ENCODE data around the gene INTS12.

The INTS12 gene

GRCh38 chr4:105666693-105667092 lies 41.8 kb downstream of the INTS12 start:
- H3K27ac Mint-ChIP-seq: no peak overlapping the region
- no peaks in the 10 kb centered on the region for H3K36me3 Mint-ChIP-seq (ENCODE audit: low read depth)
- no peaks in the 10 kb centered on the region for H3K9me3 Mint-ChIP-seq
- no peak for DNase-seq (ENCODE audit: low spot score)
- H3K4me3 Mint-ChIP-seq: no peak overlapping the region
- peaks cover 2% of the 10 kb centered on the region for H3K4me1 Mint-ChIP-seq (ENCODE audit: low read depth)
- H3K27me3 Mint-ChIP-seq (ENCODE audit: low read depth): no peaks in the 10 kb centered on the region

- no peaks in the 10 kb centered on the region for H3K9me3 Mint-ChIP-seq
- H3K4me1 Mint-ChIP-seq (ENCODE audit: low read depth): peaks cover 2% of the 10 kb centered on the region
- no peak overlapping the region for H3K27ac Mint-ChIP-seq
- H3K4me3 Mint-ChIP-seq: no peak overlapping the region
- H3K36me3 Mint-ChIP-seq (ENCODE audit: low read depth): no peaks in the 10 kb centered on the region
- DNase-seq (ENCODE audit: low spot score): no peak
- H3K27me3 Mint-ChIP-seq (ENCODE audit: low read depth): no peaks in the 10 kb centered on the region
Measured at GRCh38 chr4:105662935-105663675, 45.4 kb downstream of the INTS12 start.

- Mint-ChIP-seq H3K36me3 (ENCODE audit: low read depth) (no peaks in the 10 kb centered on the region), H3K27me3 (ENCODE audit: low read depth) (peaks cover 2% of the 10 kb centered on the region)
Measured at GRCh38 chr4:105661028-105661427, 47.5 kb downstream of the INTS12 start.

DNA sequence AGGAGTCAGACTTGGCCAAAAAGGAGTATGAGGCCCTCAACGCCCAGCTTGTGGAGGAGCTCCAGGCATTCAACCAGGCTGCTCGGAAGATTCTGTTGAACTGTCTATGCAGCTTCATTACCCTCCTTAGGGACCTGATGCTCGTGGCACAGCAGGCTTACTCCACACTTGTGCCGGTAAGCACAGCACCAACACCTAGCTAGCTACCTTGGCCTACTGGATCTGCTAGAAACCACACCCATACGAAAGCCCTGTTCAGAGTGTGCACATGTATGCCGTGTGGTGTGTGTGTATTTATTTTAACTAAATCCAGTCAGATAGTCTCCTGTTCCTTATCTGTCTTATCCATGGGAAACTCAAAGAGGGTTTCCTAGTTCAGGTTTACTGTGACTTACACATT lies 49.3 kb downstream of the INTS12 start:
- H3K36me3 Mint-ChIP-seq (ENCODE audit: low read depth): no peaks in the 10 kb centered on the region
- no peaks in the 10 kb centered on the region for H3K9me3 Mint-ChIP-seq
- DNase-seq (ENCODE audit: low spot score): no peak
- peaks cover 4% of the 10 kb centered on the region for H3K27me3 Mint-ChIP-seq (ENCODE audit: low read depth)
- no peak overlapping the region for H3K4me3 Mint-ChIP-seq
- peaks cover 2% of the 10 kb centered on the region for H3K4me1 Mint-ChIP-seq (ENCODE audit: low read depth)
- H3K27ac Mint-ChIP-seq: no peak overlapping the region

More at GRCh38 chr4:105661028-105661427, 47.5 kb downstream of the INTS12 start:
- Mint-ChIP-seq H3K9me3 (no peaks in the 10 kb centered on the region), H3K27ac (no peak overlapping the region), H3K4me3 (no peak overlapping the region), H3K4me1 (ENCODE audit: low read depth) (peaks cover 2% of the 10 kb centered on the region)
- DNase-seq (ENCODE audit: low spot score): no peak

DNA sequence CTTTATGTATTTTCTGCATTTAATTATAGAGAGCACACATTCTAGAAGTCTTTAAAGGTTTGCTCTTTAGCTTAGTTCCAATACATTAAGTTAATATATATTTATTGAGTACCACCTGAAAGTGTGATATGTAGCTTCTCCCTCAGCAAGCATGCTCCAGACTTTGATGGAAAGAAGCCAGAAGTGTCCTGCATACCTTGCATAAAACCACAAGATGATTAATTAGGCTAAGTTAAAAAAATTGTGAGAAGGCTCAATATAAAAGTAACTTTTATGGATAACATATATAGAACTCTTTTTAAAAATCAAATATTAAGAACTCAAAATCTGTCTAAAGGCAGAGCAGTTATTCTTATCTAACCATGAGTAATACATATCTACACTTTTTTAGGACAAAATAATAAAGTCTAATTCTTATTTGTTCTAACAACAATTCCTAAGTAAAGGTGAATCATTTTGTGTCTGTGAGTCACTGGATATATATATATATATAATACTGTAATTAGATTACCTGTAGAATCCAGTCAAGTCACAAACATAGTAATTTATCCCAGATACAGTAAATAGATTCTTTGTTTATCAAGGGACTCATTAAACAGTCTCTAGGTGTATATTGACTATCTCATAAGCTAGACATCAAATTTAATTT lies 51.2 kb downstream of the INTS12 start:
- Mint-ChIP-seq H3K4me3 (no peak overlapping the region), H3K9me3 (no peaks in the 10 kb centered on the region), H3K27me3 (ENCODE audit: low read depth) (peaks cover 4% of the 10 kb centered on the region), H3K36me3 (ENCODE audit: low read depth) (no peaks in the 10 kb centered on the region), H3K4me1 (ENCODE audit: low read depth) (no peaks in the 10 kb centered on the region), H3K27ac (no peak overlapping the region)
- DNase-seq (ENCODE audit: low spot score): no peak

GRCh38 chr4:105652286-105652888 lies 56.1 kb downstream of the INTS12 start:
- H3K27ac Mint-ChIP-seq: no peak overlapping the region
- DNase-seq (ENCODE audit: low spot score): no peak
- no peak overlapping the region for H3K4me3 Mint-ChIP-seq
- H3K36me3 Mint-ChIP-seq (ENCODE audit: low read depth): no peaks in the 10 kb centered on the region
- no peaks in the 10 kb centered on the region for H3K4me1 Mint-ChIP-seq (ENCODE audit: low read depth)
- H3K27me3 Mint-ChIP-seq (ENCODE audit: low read depth): peaks cover 12% of the 10 kb centered on the region
- H3K9me3 Mint-ChIP-seq: no peaks in the 10 kb centered on the region

DNA sequence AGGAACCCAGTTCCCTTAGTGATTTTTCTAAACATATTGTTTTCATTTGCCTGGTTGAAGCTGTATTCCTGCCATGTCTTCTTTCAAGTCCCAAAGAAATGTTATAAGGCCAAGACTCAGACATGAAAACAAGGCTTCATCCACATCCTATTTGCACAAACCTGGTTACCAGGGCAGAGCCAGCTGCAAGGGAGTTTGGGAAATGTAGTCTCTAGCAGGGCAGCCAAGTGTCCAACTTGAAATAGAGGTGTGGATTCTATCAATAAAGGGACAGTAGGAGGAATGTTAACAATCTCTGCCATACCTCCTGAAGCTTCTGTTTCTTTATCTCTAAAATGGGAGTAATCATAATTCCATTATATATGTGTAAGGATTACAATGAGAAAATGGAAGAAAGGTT lies 56.6 kb downstream of the INTS12 start:
- peaks cover 12% of the 10 kb centered on the region for H3K27me3 Mint-ChIP-seq (ENCODE audit: low read depth)

DNA sequence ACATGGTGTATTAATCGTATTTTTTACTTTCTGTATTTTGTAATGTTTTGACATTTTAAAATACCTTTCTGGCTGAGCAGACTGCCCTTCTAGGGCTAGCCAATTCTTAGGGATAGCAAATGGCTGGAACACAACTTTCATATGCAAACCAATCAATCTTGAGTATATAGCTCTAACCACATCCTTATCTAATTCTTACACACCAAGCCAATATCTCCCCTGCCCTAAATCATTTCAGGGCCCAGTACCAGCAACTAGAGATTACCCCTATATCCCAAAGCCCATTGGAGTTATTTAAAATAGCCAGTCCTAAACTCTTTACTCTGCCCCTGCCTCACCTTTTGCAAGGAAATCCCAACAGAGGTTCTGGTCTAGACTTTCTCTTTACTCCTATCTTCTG lies 58.3 kb downstream of the INTS12 start:
- Mint-ChIP-seq H3K36me3 (ENCODE audit: low read depth) (no peaks in the 10 kb centered on the region), H3K27ac (no peak overlapping the region), H3K4me3 (no peak overlapping the region), H3K9me3 (no peaks in the 10 kb centered on the region), H3K27me3 (ENCODE audit: low read depth) (peaks cover 11% of the 10 kb centered on the region), H3K4me1 (ENCODE audit: low read depth) (no peaks in the 10 kb centered on the region)
- DNase-seq (ENCODE audit: low spot score): no peak

More for the DNA sequence above, 56.6 kb downstream of the INTS12 start:
- no peaks in the 10 kb centered on the region for H3K9me3 Mint-ChIP-seq
- no peaks in the 10 kb centered on the region for H3K4me1 Mint-ChIP-seq (ENCODE audit: low read depth)
- no peak for DNase-seq (ENCODE audit: low spot score)
- no peak overlapping the region for H3K4me3 Mint-ChIP-seq
- no peaks in the 10 kb centered on the region for H3K36me3 Mint-ChIP-seq (ENCODE audit: low read depth)
- no peak overlapping the region for H3K27ac Mint-ChIP-seq

- H3K36me3 Mint-ChIP-seq (ENCODE audit: low read depth): no peaks in the 10 kb centered on the region
- no peaks in the 10 kb centered on the region for H3K9me3 Mint-ChIP-seq
- no peak overlapping the region for H3K4me3 Mint-ChIP-seq
- peaks cover 10% of the 10 kb centered on the region for H3K27me3 Mint-ChIP-seq (ENCODE audit: low read depth)
- H3K27ac Mint-ChIP-seq: no peak overlapping the region
- DNase-seq (ENCODE audit: low spot score): no peak
- no peaks in the 10 kb centered on the region for H3K4me1 Mint-ChIP-seq (ENCODE audit: low read depth)
Measured at GRCh38 chr4:105645440-105645839, 63.0 kb downstream of the INTS12 start.

GRCh38 chr4:105644257-105644656 lies 64.2 kb downstream of the INTS12 start:
- H3K27ac Mint-ChIP-seq: no peak overlapping the region
- H3K9me3 Mint-ChIP-seq: no peaks in the 10 kb centered on the region
- no peaks in the 10 kb centered on the region for H3K36me3 Mint-ChIP-seq (ENCODE audit: low read depth)
- H3K4me1 Mint-ChIP-seq (ENCODE audit: low read depth): no peaks in the 10 kb centered on the region
- DNase-seq (ENCODE audit: low spot score): no peak
- peaks cover 12% of the 10 kb centered on the region for H3K27me3 Mint-ChIP-seq (ENCODE audit: low read depth)
- H3K4me3 Mint-ChIP-seq: no peak overlapping the region

- Mint-ChIP-seq H3K36me3 (ENCODE audit: low read depth) (no peaks in the 10 kb centered on the region), H3K9me3 (no peaks in the 10 kb centered on the region), H3K27ac (no peak overlapping the region), H3K4me1 (ENCODE audit: low read depth) (no peaks in the 10 kb centered on the region), H3K4me3 (no peak overlapping the region), H3K27me3 (ENCODE audit: low read depth) (peaks cover 14% of the 10 kb centered on the region)
- DNase-seq (ENCODE audit: low spot score): no peak
Measured at GRCh38 chr4:105641845-105642244, 66.6 kb downstream of the INTS12 start.

GRCh38 chr4:105637408-105638176 lies 70.9 kb downstream of the INTS12 start:
- Mint-ChIP-seq H3K36me3 (ENCODE audit: low read depth) (no peaks in the 10 kb centered on the region), H3K9me3 (no peaks in the 10 kb centered on the region), H3K4me3 (no peak overlapping the region), H3K27ac (no peak overlapping the region), H3K27me3 (ENCODE audit: low read depth) (peaks cover 8% of the 10 kb centered on the region), H3K4me1 (ENCODE audit: low read depth) (no peaks in the 10 kb centered on the region)
- DNase-seq (ENCODE audit: low spot score): no peak

- H3K4me1 Mint-ChIP-seq (ENCODE audit: low read depth): no peaks in the 10 kb centered on the region
- peaks cover 7% of the 10 kb centered on the region for H3K27me3 Mint-ChIP-seq (ENCODE audit: low read depth)
- no peak overlapping the region for H3K4me3 Mint-ChIP-seq
- no peaks in the 10 kb centered on the region for H3K9me3 Mint-ChIP-seq
- DNase-seq (ENCODE audit: low spot score): no peak
- H3K36me3 Mint-ChIP-seq (ENCODE audit: low read depth): no peaks in the 10 kb centered on the region
- H3K27ac Mint-ChIP-seq: no peak overlapping the region
Measured at GRCh38 chr4:105634402-105635080, 73.9 kb downstream of the INTS12 start.

Measured in T-helper 2 cell treated with Interferon-gamma antibody and Interleukin-4, amounts not matched to agents 5 μg/mL and 100 μg/mL, for 36 hours (primary cell).